GM23248 (cell line): Measurements from ENCODE around the gene MLYCD.

ENCODE experiments used
- EZH2 ChIP-seq: fragments of 200-600 bp; sonication (generic); IDR thresholded peaks from 2 replicates; pipeline ENCODE4 v1.6.1; 2018; ENCODE audit warnings: antibody characterized with exemption, mild to moderate bottlenecking; ENCODE audit not compliant: insufficient read depth, poor library complexity, severe bottlenecking
- EZH2phosphoT487 ChIP-seq: fragments of 200-600 bp; sonication (generic); IDR thresholded peaks from 2 replicates; pipeline ENCODE4 v1.6.1; 2018; ENCODE audit warnings: antibody characterized with exemption, moderate library complexity, mild to moderate bottlenecking, low read depth; ENCODE audit not compliant: insufficient read depth

DNA sequence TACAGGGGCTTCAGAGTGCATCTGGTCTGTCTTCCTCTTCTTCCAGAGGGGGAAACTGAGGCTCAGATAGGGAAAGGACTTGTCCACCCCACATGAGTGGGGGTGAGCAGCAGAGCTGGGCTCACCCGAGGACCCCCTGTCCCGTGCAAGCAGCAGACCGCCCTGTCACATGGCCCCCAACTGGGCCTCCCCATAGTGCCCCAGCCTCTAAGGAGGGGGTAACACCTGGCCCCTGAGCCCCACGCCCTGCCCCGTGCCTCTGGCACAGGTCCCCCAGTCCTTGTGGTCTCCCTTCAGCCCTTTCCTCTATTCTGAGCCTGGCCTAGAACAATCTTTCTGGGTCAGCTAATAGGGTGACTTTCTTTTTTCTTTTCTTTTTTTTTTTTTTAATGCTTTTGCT is 62.7 kb downstream of the MLYCD start:
- TF ChIP-seq EZH2 (no peak), EZH2phosphoT487 (no peak)
